Uterus (tissue), 2 donors: ENCODE measurements around the gene ETFRF1.

Experiments
- POLR2A ChIP-seq, 2 donors: fragments of 450-650 bp; IDR thresholded peaks; one replicate each; pipeline ENCODE4 v1.6.1; 2016; ENCODE audit warnings: antibody characterized with exemption in 2 of 2, mild to moderate bottlenecking in 1 of 2, moderate library complexity in 1 of 2
- TF ChIP-seq, protein P1 (sequence below), 4 experiments: fragments of 200-600 bp in 2 of 4; fragments of 450-650 bp in 2 of 4; sonication (generic) in 2 of 4; IDR thresholded peaks; one replicate each; pipeline ENCODE4 v1.5.1; 2016 to 2019; ENCODE audit warnings: antibody characterized with exemption in 4 of 4, mild to moderate bottlenecking in 2 of 4, moderate library complexity in 1 of 4

DNA sequence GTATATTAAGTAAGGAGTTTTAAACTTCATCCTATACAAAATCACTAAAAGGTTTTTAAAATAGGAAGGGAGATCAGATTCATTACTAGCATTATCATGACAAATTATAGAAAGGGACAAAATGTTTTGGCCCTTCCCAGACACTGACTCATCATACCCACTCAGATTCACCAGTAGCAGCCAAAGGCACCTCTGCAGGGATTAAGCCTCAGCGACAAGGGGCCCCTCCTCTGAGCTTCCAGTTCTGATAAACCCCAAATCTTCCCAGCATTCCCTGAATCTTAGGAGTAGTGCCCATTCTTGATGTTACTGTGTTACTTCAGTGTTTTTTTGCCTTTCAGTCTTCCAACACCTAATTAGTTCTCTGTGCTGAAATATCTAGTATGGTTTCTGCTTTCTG lies 41.2 kb downstream of the ETFRF1 start:
- no peak for TF ChIP-seq POLR2A (IDR thresholded peaks at IDR 0.05)
- TF ChIP-seq, protein P1, sequence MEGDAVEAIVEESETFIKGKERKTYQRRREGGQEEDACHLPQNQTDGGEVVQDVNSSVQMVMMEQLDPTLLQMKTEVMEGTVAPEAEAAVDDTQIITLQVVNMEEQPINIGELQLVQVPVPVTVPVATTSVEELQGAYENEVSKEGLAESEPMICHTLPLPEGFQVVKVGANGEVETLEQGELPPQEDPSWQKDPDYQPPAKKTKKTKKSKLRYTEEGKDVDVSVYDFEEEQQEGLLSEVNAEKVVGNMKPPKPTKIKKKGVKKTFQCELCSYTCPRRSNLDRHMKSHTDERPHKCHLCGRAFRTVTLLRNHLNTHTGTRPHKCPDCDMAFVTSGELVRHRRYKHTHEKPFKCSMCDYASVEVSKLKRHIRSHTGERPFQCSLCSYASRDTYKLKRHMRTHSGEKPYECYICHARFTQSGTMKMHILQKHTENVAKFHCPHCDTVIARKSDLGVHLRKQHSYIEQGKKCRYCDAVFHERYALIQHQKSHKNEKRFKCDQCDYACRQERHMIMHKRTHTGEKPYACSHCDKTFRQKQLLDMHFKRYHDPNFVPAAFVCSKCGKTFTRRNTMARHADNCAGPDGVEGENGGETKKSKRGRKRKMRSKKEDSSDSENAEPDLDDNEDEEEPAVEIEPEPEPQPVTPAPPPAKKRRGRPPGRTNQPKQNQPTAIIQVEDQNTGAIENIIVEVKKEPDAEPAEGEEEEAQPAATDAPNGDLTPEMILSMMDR (IDR thresholded peaks at IDR 0.05), result no peak
